ENCODE measurements around the gene PLCXD1.
"Not testable (repeated sequence)": the region's sequence is repeated elsewhere in the genome, so short reads cannot be mapped to it uniquely, and the experiment has no call there.

Gene PLCXD1

DNA sequence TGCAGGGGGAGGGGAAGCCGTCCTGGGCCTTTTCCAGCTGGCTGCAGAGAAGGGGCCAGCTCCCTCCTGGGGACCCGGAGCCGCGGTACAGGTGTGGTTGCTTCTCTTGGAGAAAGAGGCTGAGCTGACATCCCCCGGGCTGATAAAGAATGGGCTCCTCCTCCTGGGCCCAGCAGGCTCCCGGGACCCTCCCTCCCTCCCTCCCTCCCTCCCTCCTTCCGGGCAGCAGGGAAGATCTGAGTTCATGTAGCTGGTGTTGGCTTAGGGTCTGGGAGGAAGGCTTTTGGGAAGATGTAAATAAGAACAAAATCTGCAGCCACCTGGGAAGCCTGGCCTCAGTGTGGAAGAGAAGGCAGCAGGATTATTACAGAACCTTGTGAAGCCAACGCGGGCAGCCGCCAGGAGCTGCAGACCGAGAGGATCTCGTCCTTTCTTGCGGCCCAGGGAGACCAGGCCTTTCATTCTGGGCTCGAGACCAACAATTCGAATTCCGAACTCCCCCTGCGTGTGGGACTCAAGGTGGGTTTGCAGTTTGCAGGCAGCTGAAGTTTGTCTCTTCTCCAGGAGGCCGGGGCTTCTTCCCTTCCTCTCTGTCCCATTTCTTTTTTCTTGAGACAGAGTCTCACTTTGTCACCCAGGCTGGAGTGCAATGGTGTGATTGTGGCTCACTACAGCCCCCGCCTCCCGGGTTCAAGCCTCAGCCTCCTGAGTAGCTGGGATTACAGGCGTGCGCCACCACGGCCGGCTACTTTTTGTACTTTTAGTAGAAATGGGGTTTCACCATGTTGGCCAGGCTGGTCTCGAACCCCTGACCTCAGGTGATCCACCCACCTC lies at the start of gene PLCXD1:
PLCXD1 (plus strand) TSS at position 216 of the 834 bp plus-strand sequence. CDS start 2,807 bp downstream, outside the sequence.
- no peak for DNase-seq

DNA sequence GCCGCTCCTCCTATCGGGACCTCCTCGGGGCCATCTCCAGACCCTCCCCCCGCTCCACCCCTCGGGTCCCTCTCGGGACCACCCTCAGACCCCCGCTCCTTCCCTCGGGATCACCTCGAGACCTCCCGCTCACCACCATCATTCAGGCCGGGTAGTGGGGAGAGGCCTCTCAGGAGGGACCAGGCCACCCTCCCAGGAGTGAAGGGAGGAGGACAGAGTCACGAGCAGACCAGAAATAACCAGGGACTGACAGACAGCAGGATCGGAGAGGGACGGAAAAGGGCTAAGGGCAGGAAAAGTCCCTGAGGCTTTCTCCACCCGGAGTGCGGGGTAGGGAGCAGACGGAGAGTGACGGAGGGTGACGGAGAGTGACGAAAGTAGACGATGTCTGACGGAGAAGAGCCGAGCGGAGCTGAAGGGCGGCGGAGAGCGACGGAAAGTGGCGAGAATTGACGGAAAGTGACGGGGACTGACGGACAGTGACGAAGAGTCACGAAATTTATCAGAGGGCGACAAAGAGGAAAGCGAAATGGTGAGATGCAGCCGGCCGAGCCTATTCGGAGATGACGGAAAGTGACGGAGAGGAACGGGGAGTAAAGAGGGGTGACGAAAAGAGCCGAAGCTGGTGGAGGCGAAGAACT lies 49.4 kb upstream of the PLCXD1 start:
- DNase-seq = not testable (repeated sequence)

GRCh38 chrX:232278-232655 lies 48.9 kb upstream of the PLCXD1 start:
- not testable (repeated sequence) for DNase-seq

GRCh38 chrX:236201-236600 lies 45.0 kb upstream of the PLCXD1 start:
- DNase-seq = not testable (repeated sequence)

DNA sequence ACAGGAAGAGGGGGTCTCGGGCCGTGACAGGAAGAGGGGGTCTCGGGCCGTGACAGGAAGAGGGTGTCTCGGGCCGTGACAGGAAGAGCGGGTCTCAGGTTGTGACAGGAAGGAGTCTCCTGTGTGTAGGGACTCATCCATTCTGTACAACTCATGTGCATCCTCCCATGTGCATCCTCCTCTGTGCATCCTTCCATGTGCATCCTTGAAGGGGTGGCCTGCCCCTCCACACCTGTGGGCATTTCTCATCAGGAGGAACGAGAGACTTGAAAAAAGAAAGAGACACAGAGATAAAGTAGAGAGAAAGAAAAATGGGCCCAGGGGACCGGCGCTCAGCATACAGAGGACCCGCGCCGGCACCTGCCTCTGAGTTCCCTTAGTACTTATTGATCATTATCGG lies 30.2 kb upstream of the PLCXD1 start:
- DNase-seq = no peak

- DNase-seq = not testable (repeated sequence)
Measured at GRCh38 chrX:251396-252243, 29.6 kb upstream of the PLCXD1 start.

DNA sequence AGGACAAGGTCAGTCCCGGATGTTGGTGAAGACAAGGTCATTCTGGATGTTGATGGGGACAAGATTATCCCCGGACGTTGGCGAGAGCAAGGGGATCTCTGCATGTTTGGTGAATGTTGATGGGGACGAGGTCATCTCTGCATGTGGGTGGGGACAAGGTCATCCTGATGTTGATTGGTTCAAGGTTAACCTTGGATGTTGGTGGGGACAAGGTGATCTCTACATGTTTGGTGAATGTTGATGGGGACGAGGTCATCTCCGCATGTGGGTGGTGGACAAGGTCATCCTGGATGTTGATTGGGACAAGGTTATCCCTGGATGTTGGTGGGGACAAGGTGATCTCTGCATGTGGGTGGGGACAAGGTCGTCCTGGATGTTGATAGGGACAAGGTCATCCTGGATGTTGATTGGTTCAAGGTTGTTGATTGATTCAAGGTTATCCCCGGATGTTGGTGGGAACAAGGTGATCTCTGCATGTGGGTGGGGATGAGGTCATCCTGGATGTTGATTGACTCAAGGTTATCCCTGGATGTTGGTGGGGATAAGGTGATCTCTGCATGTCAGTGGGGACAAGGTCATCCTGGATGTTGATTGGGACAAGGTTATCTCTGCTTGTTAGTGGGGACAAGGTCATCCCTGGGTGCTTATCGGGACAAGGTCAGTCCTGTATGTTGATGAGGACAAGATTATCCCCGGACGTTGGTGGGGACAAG lies 28.8 kb upstream of the PLCXD1 start:
- no peak for DNase-seq

GRCh38 chrX:252957-253291 lies 28.3 kb upstream of the PLCXD1 start:
- no peak for DNase-seq

DNA sequence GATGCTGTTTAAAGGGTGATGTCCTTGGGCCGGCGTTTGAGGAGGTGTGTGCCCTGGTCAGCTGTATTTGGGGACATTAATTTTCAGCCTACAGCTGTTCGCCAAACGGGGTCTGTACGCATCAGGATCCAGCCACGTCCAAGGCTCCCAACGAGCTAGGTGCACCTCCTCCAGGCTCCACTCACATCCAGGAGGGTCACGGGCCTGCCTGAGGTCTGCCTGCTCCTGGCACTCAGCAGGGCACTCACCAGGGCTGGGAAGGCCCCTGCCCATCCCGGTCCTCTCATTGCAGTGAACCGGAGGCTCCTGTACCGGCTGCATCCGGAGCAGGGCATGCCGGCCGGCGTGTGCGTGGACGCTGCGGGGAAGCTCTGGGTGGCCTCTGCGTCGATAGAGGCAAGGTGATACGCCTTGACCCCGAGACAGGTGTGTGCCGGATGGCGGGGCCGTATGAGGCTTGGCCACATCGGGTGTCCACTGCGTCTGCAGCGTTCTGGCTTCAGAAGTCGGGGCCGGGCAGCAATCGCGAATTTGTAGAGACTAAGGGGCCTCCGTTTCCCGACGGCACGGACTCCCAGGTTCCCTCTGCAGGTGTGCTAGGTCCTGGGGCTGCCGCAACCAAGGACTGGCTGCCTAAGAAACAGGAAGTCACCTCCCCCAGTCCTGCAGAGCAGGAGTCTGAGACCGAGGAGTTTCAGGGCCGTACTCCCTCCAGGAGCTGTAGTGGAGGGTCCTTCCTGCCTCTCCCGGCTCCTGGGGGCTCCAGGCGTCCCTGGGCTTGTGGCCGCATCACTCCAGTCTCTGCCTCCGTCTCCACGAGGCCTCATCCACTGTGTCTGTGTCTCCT lies 27.5 kb upstream of the PLCXD1 start:
- no peak for DNase-seq

GRCh38 chrX:254630-255215 lies 26.5 kb upstream of the PLCXD1 start:
- DNase-seq = no peak

- no peak for DNase-seq
Measured at GRCh38 chrX:255923-256331, 25.3 kb upstream of the PLCXD1 start.

- DNase-seq = not testable (repeated sequence)
Measured at GRCh38 chrX:257054-257453, 24.1 kb upstream of the PLCXD1 start.

- DNase-seq = no peak
Measured at GRCh38 chrX:257681-258289, 23.4 kb upstream of the PLCXD1 start.

DNA sequence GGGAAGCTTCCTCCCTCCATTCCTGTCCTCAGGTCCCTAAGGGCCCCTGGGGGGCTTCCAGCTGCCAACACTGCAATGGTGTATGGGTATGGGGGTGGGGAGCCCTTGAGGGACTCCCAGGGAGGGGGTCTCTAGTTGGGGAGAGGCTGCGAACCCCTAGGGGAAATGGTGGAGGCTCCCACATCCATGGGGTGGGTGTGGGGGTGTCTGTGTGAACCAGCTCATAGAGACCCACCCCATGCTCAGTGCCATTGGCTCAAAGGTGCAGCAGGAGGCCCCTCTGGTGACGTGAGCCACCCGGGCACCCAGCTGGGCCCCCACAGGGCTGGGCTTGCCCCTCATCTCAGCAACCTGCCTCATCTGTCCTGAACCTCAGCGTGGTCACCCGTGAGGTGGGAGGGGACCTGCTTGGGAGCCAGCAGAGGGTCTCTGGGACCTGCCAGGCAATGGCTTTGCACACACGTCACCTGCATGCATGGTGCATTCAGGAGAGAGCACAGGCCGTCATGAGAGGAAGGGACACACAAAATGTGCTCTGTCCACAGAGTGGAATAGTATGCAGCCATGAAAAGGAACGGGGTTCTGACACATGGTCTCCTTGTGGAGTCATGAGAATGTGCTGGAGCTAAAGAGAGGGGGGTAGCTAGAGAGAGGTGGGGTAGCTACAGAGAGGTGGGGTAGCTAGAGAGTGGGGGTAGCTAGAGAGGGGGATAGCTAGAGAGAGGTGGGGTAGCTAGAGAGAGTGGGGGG lies 22.7 kb upstream of the PLCXD1 start:
- DNase-seq = no peak

DNA sequence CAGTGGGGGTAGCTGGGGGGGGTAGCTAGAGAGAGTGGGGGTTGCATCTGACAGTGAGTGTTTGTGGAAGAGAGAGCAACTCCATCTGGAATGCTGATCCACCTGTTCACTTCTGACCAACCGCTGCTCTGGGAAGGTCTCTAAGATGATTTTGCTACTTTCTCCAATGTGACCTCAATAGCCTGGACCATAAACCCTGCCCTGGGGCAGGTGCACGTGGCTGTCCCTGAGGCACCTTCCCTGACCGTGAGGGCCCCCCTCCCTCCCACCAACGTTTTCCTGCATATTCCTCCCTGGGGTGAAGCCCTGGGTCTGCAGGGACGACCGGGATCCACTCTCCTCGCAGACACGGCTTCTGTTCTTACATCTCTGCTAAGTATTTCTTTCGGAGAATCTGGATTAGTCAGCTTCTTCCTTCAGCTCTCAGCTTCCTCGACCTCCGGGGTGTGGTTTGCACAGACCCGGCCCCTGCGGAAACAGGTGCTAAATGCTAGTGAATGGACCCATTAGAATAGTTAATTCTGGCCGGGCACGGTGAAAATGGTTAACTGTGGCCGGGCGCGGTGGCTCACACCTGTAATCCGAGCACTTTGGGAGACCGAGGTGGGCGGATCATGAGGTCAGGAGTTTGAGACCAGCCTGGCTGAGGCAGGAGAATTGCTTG lies 21.4 kb upstream of the PLCXD1 start:
- DNase-seq = no peak

DNA sequence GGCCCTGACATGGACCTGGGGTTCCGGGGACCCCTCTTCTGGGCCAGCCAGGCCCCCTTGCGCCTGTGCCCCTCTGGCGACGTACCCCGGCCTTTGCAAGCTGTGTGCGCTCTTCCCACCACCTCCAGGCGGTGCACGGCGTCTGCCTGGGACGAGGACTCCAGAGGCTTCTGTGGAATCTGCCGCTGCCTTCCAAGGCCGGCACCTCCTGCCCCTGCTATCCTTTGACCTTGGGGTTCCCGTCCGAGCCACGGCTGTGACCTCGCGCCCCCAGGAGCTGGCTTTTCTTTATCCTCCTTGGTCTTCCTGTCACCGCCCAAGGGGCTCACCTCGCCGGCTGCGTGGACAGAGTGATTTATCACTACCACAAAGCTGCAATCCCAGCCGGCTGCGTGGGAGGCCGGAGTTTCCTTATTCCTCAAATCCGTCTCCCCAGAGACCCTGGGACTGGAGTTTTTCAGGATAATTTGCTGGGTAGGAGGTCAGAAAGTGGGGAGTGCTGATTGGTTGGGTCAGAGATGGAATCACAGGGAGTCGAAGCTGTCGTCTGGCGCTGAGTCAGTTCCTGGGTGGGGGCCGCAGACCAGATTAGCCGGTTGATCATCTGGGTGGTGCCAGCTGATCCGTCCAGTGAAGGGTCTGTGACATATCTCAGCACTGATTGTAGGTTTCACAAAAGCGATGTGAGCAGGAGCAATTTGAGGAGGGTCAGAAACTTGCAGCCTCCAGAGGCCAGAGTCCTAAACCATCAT lies 19.8 kb upstream of the PLCXD1 start:
- no peak for DNase-seq

- DNase-seq = no peak
Measured at GRCh38 chrX:261919-262352, 19.2 kb upstream of the PLCXD1 start.

DNA sequence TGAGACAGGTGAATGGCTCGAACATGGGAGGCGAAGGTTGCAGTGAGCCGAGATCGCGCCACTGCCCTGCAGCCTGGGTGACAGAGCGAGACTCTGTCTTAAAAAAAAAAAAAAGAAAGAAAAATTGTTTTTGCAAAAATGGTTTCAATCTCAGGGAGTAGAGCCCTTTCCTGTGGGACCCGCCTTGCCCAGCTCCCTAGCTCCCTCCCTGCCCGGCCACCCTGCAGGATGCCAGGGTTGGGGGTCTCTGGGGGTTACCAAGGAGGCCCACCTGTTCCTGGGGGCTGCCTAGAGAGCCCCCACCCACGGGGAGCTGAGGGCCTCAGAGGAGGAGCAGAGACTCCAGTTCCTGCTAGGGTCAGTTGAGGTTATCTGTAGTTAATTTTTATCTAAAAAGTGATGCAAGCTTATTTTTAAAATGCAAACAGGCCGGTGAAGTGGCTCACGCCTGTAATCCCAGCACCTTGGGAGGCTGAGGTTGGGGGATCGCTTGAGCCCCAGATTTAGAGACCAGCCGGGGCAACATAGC lies 18.7 kb upstream of the PLCXD1 start:
- no peak for DNase-seq

DNA sequence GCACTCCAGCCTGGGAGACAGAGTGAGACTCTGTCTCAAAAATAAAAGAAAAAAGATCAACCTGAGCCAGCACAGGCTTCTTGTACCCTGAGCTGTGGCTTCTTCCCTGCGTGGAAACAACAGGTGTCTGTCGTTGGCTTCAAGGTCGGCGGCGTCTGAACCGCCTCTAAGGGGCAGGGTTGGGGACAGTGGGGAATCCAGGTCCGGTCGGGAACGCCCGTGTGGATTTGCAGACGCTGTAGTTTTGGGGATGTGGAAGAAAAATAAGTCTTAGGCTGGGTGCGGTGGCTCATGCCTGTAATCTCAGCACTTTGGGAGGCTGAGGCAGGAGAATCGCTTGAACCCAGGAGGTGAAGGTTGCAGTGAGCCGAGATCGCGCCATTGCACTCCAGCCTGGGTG lies 17.2 kb upstream of the PLCXD1 start:
- DNase-seq = not testable (repeated sequence)
